Neuron (in vitro differentiated cells): ENCODE data around the gene RBKS.

Source experiments
- H2AFZ ChIP-seq: one replicate; pipeline ENCODE4 v1.6.1; 2013; ENCODE audit warnings: low read depth, mild to moderate bottlenecking, inconsistent platforms, low read length, moderate library complexity
- H3K27me3 ChIP-seq: one replicate; pipeline ENCODE4 v1.6.1; 2013; ENCODE audit warnings: low read length; ENCODE audit not compliant: insufficient read depth
- H3K36me3 ChIP-seq: one replicate; pipeline ENCODE4 v1.6.1; 2013; ENCODE audit warnings: low read length; ENCODE audit not compliant: insufficient read depth
- H3K4me1 ChIP-seq: one replicate; pipeline ENCODE4 v1.6.1; 2013; ENCODE audit warnings: low read length; ENCODE audit not compliant: insufficient read depth
- H3K4me3 ChIP-seq: 2 replicates; pipeline ENCODE4 v1.5.1; 2013; ENCODE audit warnings: mild to moderate bottlenecking, low read length, moderate library complexity
- H3K9me3 ChIP-seq: one replicate; pipeline ENCODE4 v1.6.1; 2013; ENCODE audit warnings: low read length

The RBKS gene

GRCh38 chr2:27831279-27832050, 58.7 kb downstream of the RBKS start:
- Histone ChIP-seq H3K27me3 (no peaks in the 10 kb centered on the region), H2AFZ (no peak overlapping the region), H3K4me1 (peaks cover 9% of the 10 kb centered on the region), H3K9me3 (no peaks in the 10 kb centered on the region), H3K4me3 (no peak overlapping the region), H3K36me3 (no peaks in the 10 kb centered on the region)

- H3K27me3 ChIP-seq, result no peaks in the 10 kb centered on the region
Measured at GRCh38 chr2:27830656-27831055, 59.5 kb downstream of the RBKS start.

GRCh38 chr2:27829791-27830190, 60.4 kb downstream of the RBKS start:
- Histone ChIP-seq H3K4me1 (peaks cover 9% of the 10 kb centered on the region), H3K36me3 (no peaks in the 10 kb centered on the region), H3K4me3 (no peak overlapping the region), H2AFZ (no peak overlapping the region), H3K27me3 (no peaks in the 10 kb centered on the region), H3K9me3 (no peaks in the 10 kb centered on the region)

More at GRCh38 chr2:27830656-27831055, 59.5 kb downstream of the RBKS start:
- H3K9me3 ChIP-seq, result no peaks in the 10 kb centered on the region
- H3K4me1 ChIP-seq, result peaks cover 9% of the 10 kb centered on the region
- H2AFZ ChIP-seq, result no peak overlapping the region
- H3K36me3 ChIP-seq, result no peaks in the 10 kb centered on the region
- H3K4me3 ChIP-seq, result no peak overlapping the region

- Histone ChIP-seq H3K4me3 (no peak overlapping the region), H3K9me3 (peaks cover 2% of the 10 kb centered on the region), H3K36me3 (no peaks in the 10 kb centered on the region), H3K4me1 (no peaks in the 10 kb centered on the region), H2AFZ (no peak overlapping the region), H3K27me3 (no peaks in the 10 kb centered on the region)
Measured at GRCh38 chr2:27828305-27828704, 61.9 kb downstream of the RBKS start.

- Histone ChIP-seq H2AFZ (no peak overlapping the region), H3K4me1 (no peaks in the 10 kb centered on the region), H3K27me3 (no peaks in the 10 kb centered on the region), H3K36me3 (no peaks in the 10 kb centered on the region), H3K9me3 (peaks cover 2% of the 10 kb centered on the region), H3K4me3 (no peak overlapping the region)
Measured at GRCh38 chr2:27824401-27824800, 65.8 kb downstream of the RBKS start.

- Histone ChIP-seq H3K9me3 (peaks cover 2% of the 10 kb centered on the region), H3K36me3 (no peaks in the 10 kb centered on the region)
Measured at GRCh38 chr2:27823569-27823968, 66.6 kb downstream of the RBKS start.

GRCh38 chr2:27823135-27823534, 67.1 kb downstream of the RBKS start:
- Histone ChIP-seq H2AFZ (no peak overlapping the region), H3K9me3 (peaks cover 2% of the 10 kb centered on the region), H3K36me3 (no peaks in the 10 kb centered on the region), H3K27me3 (no peaks in the 10 kb centered on the region), H3K4me1 (no peaks in the 10 kb centered on the region), H3K4me3 (no peak overlapping the region)

More at GRCh38 chr2:27823569-27823968, 66.6 kb downstream of the RBKS start:
- Histone ChIP-seq H3K4me3 (no peak overlapping the region), H3K27me3 (no peaks in the 10 kb centered on the region), H3K4me1 (no peaks in the 10 kb centered on the region), H2AFZ (no peak overlapping the region)

- Histone ChIP-seq H3K9me3 (peaks cover 2% of the 10 kb centered on the region), H2AFZ (no peak overlapping the region), H3K36me3 (no peaks in the 10 kb centered on the region), H3K27me3 (no peaks in the 10 kb centered on the region), H3K4me3 (no peak overlapping the region), H3K4me1 (no peaks in the 10 kb centered on the region)
Measured at GRCh38 chr2:27822049-27822448, 68.1 kb downstream of the RBKS start.

GRCh38 chr2:27815860-27816438, 74.2 kb downstream of the RBKS start:
- Histone ChIP-seq H2AFZ (no peak overlapping the region), H3K36me3 (no peaks in the 10 kb centered on the region)

GRCh38 chr2:27814758-27815157, 75.4 kb downstream of the RBKS start:
- Histone ChIP-seq H3K9me3 (no peaks in the 10 kb centered on the region), H2AFZ (no peak overlapping the region), H3K4me3 (no peak overlapping the region)

More at GRCh38 chr2:27815860-27816438, 74.2 kb downstream of the RBKS start:
- no peaks in the 10 kb centered on the region for H3K27me3 ChIP-seq
- no peaks in the 10 kb centered on the region for H3K9me3 ChIP-seq
- H3K4me1 ChIP-seq, result no peaks in the 10 kb centered on the region
- no peak overlapping the region for H3K4me3 ChIP-seq

GRCh38 chr2:27811768-27812167, 78.4 kb downstream of the RBKS start:
- Histone ChIP-seq H3K9me3 (no peaks in the 10 kb centered on the region), H3K4me1 (no peaks in the 10 kb centered on the region), H3K4me3 (no peak overlapping the region), H2AFZ (no peak overlapping the region), H3K36me3 (no peaks in the 10 kb centered on the region), H3K27me3 (no peaks in the 10 kb centered on the region)

More at GRCh38 chr2:27814758-27815157, 75.4 kb downstream of the RBKS start:
- no peaks in the 10 kb centered on the region for H3K4me1 ChIP-seq
- H3K27me3 ChIP-seq, result no peaks in the 10 kb centered on the region
- no peaks in the 10 kb centered on the region for H3K36me3 ChIP-seq

- Histone ChIP-seq H3K4me1 (no peaks in the 10 kb centered on the region), H3K27me3 (no peaks in the 10 kb centered on the region), H3K36me3 (no peaks in the 10 kb centered on the region), H3K4me3 (no peak overlapping the region), H3K9me3 (no peaks in the 10 kb centered on the region), H2AFZ (no peak overlapping the region)
Measured at GRCh38 chr2:27810455-27810854, 79.7 kb downstream of the RBKS start.

GRCh38 chr2:27809761-27810241, 80.4 kb downstream of the RBKS start:
- Histone ChIP-seq H2AFZ (no peak overlapping the region), H3K9me3 (no peaks in the 10 kb centered on the region), H3K4me3 (no peak overlapping the region), H3K4me1 (no peaks in the 10 kb centered on the region), H3K27me3 (no peaks in the 10 kb centered on the region), H3K36me3 (no peaks in the 10 kb centered on the region)
